B cell (primary cell): ENCODE measurements around the gene CEACAM5. TPM values are rescaled to one million over a fixed set of nuclear protein-coding genes. Genes with fewer than 3 reads are reported as not detected.

Source experiments
- ATAC-seq: fragments of 200-7000 bp; cut with Tn5 transposase; one replicate; pipeline ENCODE4 v1.10.0; 2021; ENCODE audit warnings: low read depth, mild to moderate bottlenecking, moderate number of reproducible peaks, moderate library complexity
- CTCF ChIA-PET: fragments of 350-600 bp; sonication (Branson Sonifier 250); formaldehyde crosslinking; loops from one replicate; lab custom pipeline; 2021; ENCODE audit warnings: antibody characterized with exemption, inconsistent platforms; lab: Charles Lee
- POLR2A ChIA-PET: fragments of 350-600 bp; sonication (Branson Sonifier 250); formaldehyde crosslinking; loops from one replicate; lab custom pipeline; 2021; ENCODE audit warnings: antibody characterized with exemption; lab: Charles Lee
- DNase-seq: peaks from one replicate; pipeline ENCODE4 v3.0.0; 2013
- H2AFZ ChIP-seq: 2 replicates; pipeline ENCODE4 v1.6.1; 2012; ENCODE audit warnings: mild to moderate bottlenecking, low read depth, low read length; ENCODE audit not compliant: insufficient read depth, poor library complexity, severe bottlenecking
- H3K27ac ChIP-seq, 2 donors: 1 replicate in 1 of 2; 2 replicates in 1 of 2; pipeline ENCODE4 v1.5.1; 2012 to 2013; ENCODE audit warnings: low read length in 2 of 2, mild to moderate bottlenecking in 2 of 2, moderate library complexity in 1 of 2
- H3K27me3 ChIP-seq, 4 experiments: fragments of 200-600 bp in 1 of 4; sonication (generic) in 1 of 4; replicated peaks in 1 of 4; 1 replicate in 2 of 4; 2 replicates in 2 of 4; pipeline versions ENCODE4 v1.6.1 to v1.7.0; 2013 to 2016; ENCODE audit warnings: low read length in 3 of 4, mild to moderate bottlenecking in 2 of 4, mixed read lengths in 1 of 4, moderate library complexity in 1 of 4; ENCODE audit not compliant: insufficient read depth in 4 of 4, control insufficient read depth in 3 of 4; ENCODE audit errors: control extremely low read depth in 1 of 4
- H3K36me3 ChIP-seq, 2 experiments: replicated peaks in 1 of 2; 1 replicate in 1 of 2; 2 replicates in 1 of 2; pipeline versions ENCODE4 v1.6.1 to v1.7.1; 2013; ENCODE audit warnings: low read length in 1 of 2; ENCODE audit not compliant: insufficient read depth in 2 of 2, control insufficient read depth in 1 of 2; ENCODE audit errors: control extremely low read depth in 1 of 2, extremely low read depth in 1 of 2
- H3K4me1 ChIP-seq, 2 donors: fragments of 200-600 bp in 1 of 2; sonication (generic) in 1 of 2; 1 replicate in 1 of 2; 2 replicates in 1 of 2; pipeline versions ENCODE4 v1.5.1 to v1.6.1; 2013 to 2017; ENCODE audit warnings: low read length in 2 of 2; ENCODE audit not compliant: control insufficient read depth in 2 of 2, insufficient read depth in 2 of 2
- H3K4me2 ChIP-seq: replicated peaks from 2 replicates; pipeline ENCODE3; 2012; ENCODE audit warnings: mild to moderate bottlenecking, low read depth, low read length; ENCODE audit not compliant: poor library complexity, severe bottlenecking
- H3K4me3 ChIP-seq, 5 experiments: fragments of 200-600 bp in 1 of 5; sonication (generic) in 1 of 5; 1 replicate in 3 of 5; 2 replicates in 2 of 5; pipeline versions ENCODE4 v1.5.1 to v1.7.0; 2011 to 2016; ENCODE audit warnings: low read length in 4 of 5, mild to moderate bottlenecking in 4 of 5, low read depth in 2 of 5, control low read depth in 1 of 5, moderate library complexity in 1 of 5; ENCODE audit not compliant: insufficient read depth in 1 of 5; ENCODE audit errors: control extremely low read depth in 1 of 5, extremely low read depth in 1 of 5
- H3K79me2 ChIP-seq: fragments of 200-600 bp; sonication (generic); one replicate; pipeline ENCODE4 v1.6.0; 2016; ENCODE audit warnings: low read length; ENCODE audit not compliant: control insufficient read depth, insufficient read depth
- H3K9ac ChIP-seq: fragments of 200-600 bp; sonication (generic); 2 replicates; pipeline ENCODE4 v1.6.1; 2017; ENCODE audit warnings: mild to moderate bottlenecking, low read length, moderate library complexity
- H3K9me3 ChIP-seq, 3 donors: one replicate each; pipeline versions ENCODE4 v1.6.1 to v1.7.1; 2013; ENCODE audit warnings: low read length in 2 of 3; ENCODE audit not compliant: control insufficient read depth in 2 of 3, insufficient read depth in 1 of 3; ENCODE audit errors: control extremely low read depth in 1 of 3
- H4K20me1 ChIP-seq: 2 replicates; pipeline ENCODE4 v1.6.0; 2012; ENCODE audit warnings: mild to moderate bottlenecking, low read length; ENCODE audit not compliant: insufficient read depth, control insufficient read depth, poor library complexity, severe bottlenecking
- H3K27ac Mint-ChIP-seq: one replicate; pipeline ENCODE4 v1.8.0; 2021; ENCODE audit warnings: mixed read lengths
- H3K27me3 Mint-ChIP-seq: one replicate; pipeline ENCODE4 v1.8.0; 2021; ENCODE audit warnings: mixed read lengths
- H3K4me1 Mint-ChIP-seq: one replicate; pipeline ENCODE4 v1.8.0; 2021; ENCODE audit warnings: mixed read lengths
- H3K4me3 Mint-ChIP-seq: one replicate; pipeline ENCODE4 v1.8.0; 2021; ENCODE audit warnings: mixed read lengths
- H3K9me3 Mint-ChIP-seq: one replicate; pipeline ENCODE4 v1.8.0; 2022; ENCODE audit warnings: mixed read lengths; ENCODE audit not compliant: insufficient read depth
- EZH2 ChIP-seq: IDR thresholded peaks from 2 replicates; pipeline ENCODE4 v1.6.1; 2012; ENCODE audit warnings: borderline replicate concordance, low read depth, mild to moderate bottlenecking, moderate library complexity, low read length; ENCODE audit not compliant: insufficient read depth, poor library complexity, severe bottlenecking
- WGBS: methylation state at CpG from one replicate; pipeline ENCODE4 v1.1.5; 2013; ENCODE audit warnings: missing lambda C conversion rate; ENCODE audit not compliant: insufficient coverage; 5-methylcytosine and 5-hydroxymethylcytosine counted together
- intact Hi-C: fragments of 100-400 bp; cut with micrococcal nuclease; formaldehyde crosslinking; loops from one replicate; pipeline ENCODE4 v1.10.0; 2022
- polyA plus RNA-seq: library from polyadenylated mRNA; depleted of rRNA; stranded (reverse); fragments of >200 nt; gene quantifications from 2 replicates; pipeline ENCODE4 v1.2.3, GENCODE V29; 2012
- total RNA-seq, 2 donors: library from RNA; stranded (reverse); fragments of 120-200 nt in 1 of 2; gene quantifications; 1 replicate in 1 of 2; 2 replicates in 1 of 2; pipeline versions ENCODE4 v1.2.3 to v1.2.4, GENCODE V29; 2013 to 2022
- TF ChIP-seq, protein P1 (sequence below): fragments of 200-600 bp; IDR thresholded peaks from one replicate; pipeline ENCODE4 v1.8.0; 2022; ENCODE audit warnings: antibody characterized with exemption, mild to moderate bottlenecking

CEACAM5 gene
- total and polyA plus RNA-seq, 2 donors (not counting 1 experiment from before 2014, with no cell fraction given): not detected

DNA sequence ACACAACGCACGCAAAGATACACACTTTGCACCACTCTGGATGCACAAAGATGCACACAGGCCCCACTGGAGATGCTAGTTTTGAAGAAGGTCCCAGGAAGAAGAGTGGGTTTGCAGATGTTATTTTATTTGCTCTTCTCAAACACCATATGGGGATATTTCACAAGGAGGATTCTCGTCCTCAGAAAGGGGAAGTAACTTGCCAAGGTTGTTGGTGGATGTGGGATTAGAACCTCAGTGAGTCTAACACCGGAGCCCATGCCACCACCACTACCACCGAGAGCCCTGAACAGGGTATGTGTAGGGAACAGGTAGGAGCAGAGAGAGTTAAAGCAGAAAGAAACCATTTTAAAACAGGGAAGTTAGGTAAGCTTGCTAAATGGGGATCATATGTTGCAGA lies 37.3 kb downstream of the CEACAM5 start:
- Histone ChIP-seq H4K20me1 (no peaks in the 10 kb centered on the region), H3K36me3 (no peaks in the 10 kb centered on the region), H2AFZ (no peak overlapping the region), H3K9me3 (no peaks in the 10 kb centered on the region), H3K79me2 (no peaks in the 10 kb centered on the region), H3K4me2 (no peak overlapping the region), H3K4me1 (peaks cover 10 to 20% of the 10 kb centered on the region in 2 donors), H3K27me3 (peaks cover 0 to 22% (median 5%) of the 10 kb centered on the region in 4 experiments), H3K27ac (no peak overlapping the region), H3K4me3 (no peak overlapping the region), H3K9ac (no peak overlapping the region)
- TF ChIP-seq, protein P1, sequence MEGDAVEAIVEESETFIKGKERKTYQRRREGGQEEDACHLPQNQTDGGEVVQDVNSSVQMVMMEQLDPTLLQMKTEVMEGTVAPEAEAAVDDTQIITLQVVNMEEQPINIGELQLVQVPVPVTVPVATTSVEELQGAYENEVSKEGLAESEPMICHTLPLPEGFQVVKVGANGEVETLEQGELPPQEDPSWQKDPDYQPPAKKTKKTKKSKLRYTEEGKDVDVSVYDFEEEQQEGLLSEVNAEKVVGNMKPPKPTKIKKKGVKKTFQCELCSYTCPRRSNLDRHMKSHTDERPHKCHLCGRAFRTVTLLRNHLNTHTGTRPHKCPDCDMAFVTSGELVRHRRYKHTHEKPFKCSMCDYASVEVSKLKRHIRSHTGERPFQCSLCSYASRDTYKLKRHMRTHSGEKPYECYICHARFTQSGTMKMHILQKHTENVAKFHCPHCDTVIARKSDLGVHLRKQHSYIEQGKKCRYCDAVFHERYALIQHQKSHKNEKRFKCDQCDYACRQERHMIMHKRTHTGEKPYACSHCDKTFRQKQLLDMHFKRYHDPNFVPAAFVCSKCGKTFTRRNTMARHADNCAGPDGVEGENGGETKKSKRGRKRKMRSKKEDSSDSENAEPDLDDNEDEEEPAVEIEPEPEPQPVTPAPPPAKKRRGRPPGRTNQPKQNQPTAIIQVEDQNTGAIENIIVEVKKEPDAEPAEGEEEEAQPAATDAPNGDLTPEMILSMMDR: no peak
- TF ChIP-seq EZH2: no peak
- Mint-ChIP-seq H3K9me3 (no peaks in the 10 kb centered on the region), H3K27me3 (peaks cover 34% of the 10 kb centered on the region), H3K4me1 (peaks cover 11% of the 10 kb centered on the region), H3K27ac (no peak overlapping the region), H3K4me3 (no peak overlapping the region)
- ChIA-PET CTCF (interaction anchor here (1.0 to 2.7 kb wide), 3 partner anchors 8 to 47 kb away, joined by 3 to 9 read pairs (median 3); no protein-coding TSS in a partner anchor), POLR2A (no interaction called here)
- intact Hi-C loops: loop anchor here (5.0 kb wide), 1 partner anchor 103 kb away; no protein-coding TSS in a partner anchor
- WGBS: no CpG with 5 or more reads among the region's 5 CpGs
- DNase-seq: no peak
- ATAC-seq: no peak

DNA sequence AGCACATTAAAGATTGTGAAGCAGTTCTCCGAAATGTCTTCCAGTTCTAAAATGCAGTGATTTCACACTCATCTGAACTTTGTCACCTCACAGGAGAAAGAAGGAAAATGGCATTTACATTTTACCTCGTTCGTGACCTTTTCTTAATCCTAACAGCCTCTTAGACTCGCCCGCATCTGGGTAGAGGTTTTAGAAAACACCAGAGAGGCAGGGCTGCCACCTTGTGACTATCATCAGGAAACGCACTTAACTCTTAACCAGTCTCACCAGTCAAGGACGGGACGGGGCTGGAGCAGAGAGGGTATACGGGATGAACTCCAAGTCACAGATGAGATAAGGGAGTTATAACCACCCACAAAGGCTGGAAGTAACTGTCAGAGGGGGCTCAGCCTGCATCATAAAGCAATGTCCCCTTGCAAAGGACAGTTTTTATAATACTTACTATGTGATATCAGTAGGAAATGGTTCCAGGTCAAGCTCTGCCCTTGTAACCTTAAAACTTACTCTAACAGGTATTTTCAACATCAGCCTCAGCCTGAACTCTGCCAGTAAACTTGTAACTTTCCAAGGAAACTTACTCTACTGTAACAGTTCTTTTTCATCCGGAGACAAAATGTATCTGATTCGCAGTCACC lies 38.3 kb downstream of the CEACAM5 start:
- DNase-seq (peak; percentile 54), ATAC-seq (peak; percentile 53)
- Histone ChIP-seq H3K36me3 (no peaks in the 10 kb centered on the region), H4K20me1 (no peaks in the 10 kb centered on the region), H3K27ac (no peak overlapping the region), H3K4me3 (no peak overlapping the region), H2AFZ (no peak overlapping the region), H3K4me2 (no peak overlapping the region), H3K79me2 (no peaks in the 10 kb centered on the region), H3K9ac (no peak overlapping the region), H3K4me1 (peaks cover 10 to 20% of the 10 kb centered on the region in 2 donors), H3K27me3 (peaks cover 0 to 22% (median 5%) of the 10 kb centered on the region in 4 experiments), H3K9me3 (no peaks in the 10 kb centered on the region)
- H3K27ac Mint-ChIP-seq: no peak overlapping the region
- no peaks in the 10 kb centered on the region for H3K9me3 Mint-ChIP-seq
- peaks cover 27% of the 10 kb centered on the region for H3K27me3 Mint-ChIP-seq
- no peak for TF ChIP-seq EZH2
- TF ChIP-seq, protein P1: peak; percentile 46
- 67% methylated on average over 2 of the region's 11 CpGs for WGBS
- peaks cover 11% of the 10 kb centered on the region for H3K4me1 Mint-ChIP-seq
- no peak overlapping the region for H3K4me3 Mint-ChIP-seq
- intact Hi-C loops: loop anchor here (5.0 kb wide), 1 partner anchor 104 kb away; no protein-coding TSS in a partner anchor
- POLR2A ChIA-PET: no interaction called here
- CTCF ChIA-PET: interaction anchor here (0.6 to 2.7 kb wide), 5 partner anchors 9 to 71 kb away, joined by 3 to 9 read pairs (median 3); partner anchors contain the start of gene CEACAM6
